AG09319 (cell line): ENCODE results near the gene THUMPD3.

Source experiments
- DNase-seq: peaks from one replicate; pipeline ENCODE4 v3.0.0-alpha.2; 2010; ENCODE audit warnings: low read depth; ENCODE audit errors: extremely low read depth
- TF ChIP-seq, protein P1 (sequence below): IDR thresholded peaks from 2 replicates; pipeline ENCODE4 v1.5.1; 2011; ENCODE audit warnings: low read depth, mild to moderate bottlenecking, inconsistent platforms, low read length, moderate library complexity

The THUMPD3 gene

DNA sequence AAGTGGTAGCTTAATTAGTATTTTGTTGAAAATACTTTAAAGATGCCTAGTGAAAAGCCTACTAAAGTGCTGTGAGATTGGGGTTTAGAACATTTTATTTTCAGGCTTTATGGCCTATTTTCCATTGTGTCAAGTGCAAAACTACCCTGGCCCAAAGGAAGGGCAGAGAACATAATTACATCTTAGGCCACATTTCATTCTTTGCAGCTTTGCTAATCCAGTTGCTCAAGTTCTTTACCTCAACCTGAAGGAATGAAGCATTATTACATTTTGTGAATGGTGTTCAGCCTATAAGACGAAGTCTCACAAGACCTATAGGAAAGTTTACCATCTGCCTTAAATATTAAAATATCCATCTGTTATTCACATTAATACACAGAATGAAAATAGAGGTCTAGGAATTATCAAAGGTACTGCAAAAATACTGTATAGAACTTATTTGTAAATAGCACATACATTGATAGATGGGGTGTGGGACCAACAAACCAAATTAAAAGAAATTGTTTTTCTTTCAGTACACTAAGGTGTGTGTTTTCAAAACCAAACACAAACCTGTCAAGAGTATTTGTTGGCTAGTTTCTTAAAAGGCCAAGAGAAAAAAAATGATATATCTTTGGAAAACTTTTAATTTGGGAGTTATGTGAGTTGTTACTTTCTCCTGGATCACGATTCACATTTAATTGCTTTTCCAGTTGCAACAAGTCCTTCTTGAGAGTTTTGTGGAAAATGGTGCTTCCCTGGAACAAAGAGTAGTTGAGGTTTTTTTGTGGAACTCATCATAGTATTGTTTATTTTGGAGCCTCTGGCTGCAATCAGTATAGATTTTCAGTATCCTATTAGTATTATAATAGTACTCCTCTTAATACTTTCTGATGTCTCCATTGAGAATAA, 22.6 kb downstream of the THUMPD3 start:
- TF ChIP-seq, protein P1, sequence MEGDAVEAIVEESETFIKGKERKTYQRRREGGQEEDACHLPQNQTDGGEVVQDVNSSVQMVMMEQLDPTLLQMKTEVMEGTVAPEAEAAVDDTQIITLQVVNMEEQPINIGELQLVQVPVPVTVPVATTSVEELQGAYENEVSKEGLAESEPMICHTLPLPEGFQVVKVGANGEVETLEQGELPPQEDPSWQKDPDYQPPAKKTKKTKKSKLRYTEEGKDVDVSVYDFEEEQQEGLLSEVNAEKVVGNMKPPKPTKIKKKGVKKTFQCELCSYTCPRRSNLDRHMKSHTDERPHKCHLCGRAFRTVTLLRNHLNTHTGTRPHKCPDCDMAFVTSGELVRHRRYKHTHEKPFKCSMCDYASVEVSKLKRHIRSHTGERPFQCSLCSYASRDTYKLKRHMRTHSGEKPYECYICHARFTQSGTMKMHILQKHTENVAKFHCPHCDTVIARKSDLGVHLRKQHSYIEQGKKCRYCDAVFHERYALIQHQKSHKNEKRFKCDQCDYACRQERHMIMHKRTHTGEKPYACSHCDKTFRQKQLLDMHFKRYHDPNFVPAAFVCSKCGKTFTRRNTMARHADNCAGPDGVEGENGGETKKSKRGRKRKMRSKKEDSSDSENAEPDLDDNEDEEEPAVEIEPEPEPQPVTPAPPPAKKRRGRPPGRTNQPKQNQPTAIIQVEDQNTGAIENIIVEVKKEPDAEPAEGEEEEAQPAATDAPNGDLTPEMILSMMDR: no peak
- no peak for DNase-seq

DNA sequence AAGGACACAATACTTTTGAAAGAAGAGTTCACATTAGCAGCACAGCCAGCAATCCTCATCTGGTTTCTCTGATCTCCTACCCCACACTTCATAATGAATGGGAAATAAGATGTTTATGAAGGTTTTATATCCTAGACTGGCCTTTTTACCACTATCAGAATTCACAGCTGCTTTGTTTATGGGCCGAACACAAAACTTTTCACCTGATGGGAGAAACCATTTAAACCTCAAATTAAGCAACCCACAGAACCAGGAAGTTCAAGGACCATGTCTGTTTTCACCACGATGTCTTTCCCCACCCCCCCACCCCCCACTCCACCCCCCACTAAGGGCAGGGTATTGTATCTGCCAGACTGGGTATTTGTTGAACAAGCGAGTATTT, 23.2 kb downstream of the THUMPD3 start:
- TF ChIP-seq, protein P1: no peak
- DNase-seq: no peak

DNA sequence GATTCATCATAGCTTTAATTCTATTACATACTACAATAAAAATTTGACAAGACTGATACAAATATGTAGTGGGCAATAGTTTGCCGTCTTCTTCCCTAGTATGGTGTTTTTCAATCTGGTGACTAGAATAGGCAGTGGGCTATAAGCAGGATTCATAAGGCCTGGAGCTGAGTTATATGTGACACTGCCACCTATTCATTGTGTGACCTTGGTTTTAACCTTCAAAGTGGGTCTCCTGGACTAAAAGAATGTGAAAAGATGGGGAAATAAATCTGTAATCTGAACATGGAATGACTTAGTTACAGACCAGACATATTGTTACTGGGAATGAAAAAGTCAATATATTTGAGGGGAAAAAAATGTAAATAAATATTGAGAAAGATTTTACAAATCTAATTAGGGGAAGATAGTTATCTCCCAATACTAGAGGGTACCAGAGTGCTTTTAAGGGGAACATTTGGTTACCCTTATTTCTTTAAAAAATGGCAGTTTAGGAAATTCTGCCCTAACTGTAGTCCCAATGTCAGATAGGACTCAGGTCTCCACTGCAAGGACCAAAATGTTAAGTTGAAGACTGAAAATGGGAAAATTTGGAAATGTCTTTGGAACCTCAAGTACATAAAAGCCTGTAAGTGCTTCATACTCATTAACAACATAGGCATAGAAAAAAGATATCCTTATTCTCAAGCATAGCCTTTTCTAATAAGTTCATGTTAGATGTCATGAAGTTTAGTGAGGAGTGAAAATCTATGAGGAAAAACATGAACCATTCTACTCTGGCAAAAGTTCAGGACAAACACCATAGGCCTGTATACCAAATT, 23.9 kb downstream of the THUMPD3 start:
- TF ChIP-seq, protein P1: no peak

DNA sequence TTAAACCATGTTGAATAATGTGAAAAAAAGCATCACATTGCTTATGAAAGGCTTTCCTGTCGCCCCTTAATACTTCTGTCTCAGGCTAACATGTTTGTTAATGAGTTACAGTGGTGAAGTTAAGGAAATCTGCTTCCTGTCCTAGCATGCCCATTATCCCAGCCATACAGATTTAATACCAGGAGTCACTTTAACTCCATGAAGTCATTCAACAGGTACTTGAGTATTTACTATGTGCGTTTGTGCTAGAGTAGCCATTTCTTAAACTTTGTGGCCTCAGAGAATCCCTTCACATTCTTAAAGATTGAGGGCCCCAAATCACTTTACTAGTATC, 24.4 kb downstream of the THUMPD3 start:
- DNase-seq: no peak
- TF ChIP-seq, protein P1: no peak

More for the DNA sequence above, 23.9 kb downstream of the THUMPD3 start:
- no peak for DNase-seq

DNA sequence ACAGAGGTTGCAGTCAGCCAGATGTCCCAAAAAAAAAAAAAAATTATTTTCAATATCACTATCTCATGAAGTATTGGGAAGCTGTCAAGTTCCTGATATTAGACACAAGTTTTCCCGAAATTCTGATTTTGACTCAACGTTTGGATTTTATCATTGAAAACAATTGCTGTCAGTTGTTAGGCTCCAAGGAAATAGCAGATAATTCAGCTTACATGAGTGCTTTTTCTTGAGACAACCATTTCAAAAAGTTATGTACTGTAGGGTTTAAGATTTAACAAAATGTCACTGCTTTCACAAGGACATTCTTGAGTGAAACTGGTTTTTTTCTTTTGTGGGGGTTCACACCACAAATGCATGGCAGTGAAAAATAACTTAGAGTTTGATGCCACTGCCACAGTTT, 25.3 kb downstream of the THUMPD3 start:
- TF ChIP-seq, protein P1: no peak

DNA sequence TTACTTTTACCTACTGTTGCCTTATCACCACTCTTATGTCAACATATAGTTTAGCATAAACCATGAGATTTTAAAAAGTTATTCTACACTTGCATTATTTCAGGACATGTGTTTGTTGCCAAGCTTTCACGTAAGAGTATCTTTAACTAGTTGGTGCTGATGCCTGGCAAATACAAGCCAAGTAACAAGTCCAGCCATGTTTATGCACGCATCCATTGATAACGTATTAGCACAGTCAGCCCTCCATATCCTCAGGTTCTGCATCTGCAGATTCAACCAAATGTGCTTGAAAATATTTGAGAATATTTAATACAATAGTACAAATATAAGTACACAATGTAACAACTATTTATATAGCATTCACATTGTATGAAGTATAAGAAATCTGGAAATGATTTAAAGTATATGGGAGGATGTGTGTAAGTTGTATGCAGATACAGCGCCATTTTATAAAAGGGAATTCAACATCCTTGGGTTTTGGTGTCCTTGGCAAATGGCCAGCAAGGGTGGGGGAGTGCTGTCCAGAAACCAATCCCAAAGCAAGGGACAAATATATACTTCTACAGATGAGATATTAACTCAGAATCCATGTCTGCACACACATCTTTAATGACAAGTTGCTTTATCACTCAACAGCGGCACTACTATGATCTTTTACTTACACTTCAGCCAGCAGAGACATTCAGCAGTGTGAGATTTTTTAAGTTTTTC, 25.9 kb downstream of the THUMPD3 start:
- TF ChIP-seq, protein P1: no peak
- DNase-seq: no peak

More for the DNA sequence above, 25.3 kb downstream of the THUMPD3 start:
- no peak for DNase-seq
